NCI-H2227 (cell line): ENCODE data around the gene PRR14.
"Not testable (repeated sequence)": the region's sequence is repeated elsewhere in the genome, so short reads cannot be mapped to it uniquely, and the experiment has no call there.

ENCODE experiments used
- DNase-seq: peaks from one replicate; lab custom pipeline; 2025; ENCODE audit not compliant: unreplicated experiment; lab: John Stamatoyannopoulos, UW

The PRR14 gene

GRCh38 chr16:30688701-30689100 is 37.9 kb downstream of the PRR14 start:
- DNase-seq = no peak

- DNase-seq = no peak
Observed at GRCh38 chr16:30691907-30692306, 41.1 kb downstream of the PRR14 start.

GRCh38 chr16:30692396-30693064 is 41.8 kb downstream of the PRR14 start:
- no peak for DNase-seq

- DNase-seq = no peak
Observed at GRCh38 chr16:30694926-30695693, 44.4 kb downstream of the PRR14 start.

DNA sequence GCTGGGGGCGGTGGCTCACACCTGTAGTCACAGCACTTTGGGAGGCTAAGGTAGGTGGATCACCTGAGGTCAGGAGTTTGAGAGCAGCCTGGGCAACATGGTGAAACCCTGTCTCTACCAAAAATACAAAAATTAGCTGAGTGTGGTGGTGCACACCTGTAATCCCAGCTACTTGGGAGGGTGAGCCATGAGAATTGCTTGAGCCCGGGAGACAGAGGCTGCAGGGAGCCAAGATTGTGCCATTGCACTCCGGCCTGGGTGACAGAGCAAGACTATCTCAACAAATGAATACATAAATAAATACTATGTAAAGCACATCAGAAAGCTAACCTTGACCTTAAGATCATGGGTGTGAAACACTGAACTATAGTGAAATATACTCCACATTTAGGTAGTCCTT is 45.9 kb downstream of the PRR14 start:
- not testable (repeated sequence) for DNase-seq

- peak; percentile 36 for DNase-seq
Observed at GRCh38 chr16:30697264-30698138, 46.7 kb downstream of the PRR14 start.

- DNase-seq = peak; percentile 98
Observed at GRCh38 chr16:30698139-30698815, 47.5 kb downstream of the PRR14 start.

DNA sequence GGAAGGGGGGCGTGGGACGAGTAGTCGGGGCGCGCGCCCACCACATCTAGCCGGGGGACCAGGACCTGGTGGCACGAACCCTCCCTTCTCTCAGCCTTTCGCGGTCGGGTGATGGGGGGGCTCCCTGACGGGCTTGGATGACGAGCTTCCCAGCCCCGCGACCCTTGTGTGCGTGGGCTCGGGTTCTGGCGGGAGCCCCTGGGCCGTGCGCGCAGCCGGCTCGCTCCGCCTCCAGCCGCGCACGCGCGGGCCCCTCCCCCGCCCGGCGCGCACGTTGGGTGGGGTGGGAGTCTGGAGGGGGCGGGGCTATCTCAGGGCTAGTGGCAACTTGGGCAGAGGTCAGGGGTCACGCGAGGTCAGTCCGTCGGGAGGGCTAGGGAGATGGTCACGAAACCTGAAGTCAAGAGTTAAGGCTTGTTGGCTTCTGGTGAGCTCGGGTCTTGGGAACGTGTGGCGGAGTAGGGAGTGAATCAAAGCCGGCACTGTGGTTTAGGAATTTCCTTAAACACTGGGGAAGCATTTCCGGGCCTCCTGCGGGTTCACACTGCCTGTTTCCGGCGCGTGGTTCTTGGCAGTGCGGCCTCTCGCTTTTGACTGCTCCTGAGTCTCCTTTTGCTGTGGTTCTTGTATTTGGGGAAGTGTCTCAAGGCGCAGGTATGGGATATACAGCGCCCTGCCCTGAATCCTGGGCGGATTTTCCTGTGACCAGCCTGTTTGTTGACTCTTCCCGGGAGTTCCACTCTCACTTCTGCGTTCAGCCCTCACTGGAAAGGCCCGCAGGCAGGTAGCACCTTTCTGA is 48.3 kb downstream of the PRR14 start, which contains the start of gene SRCAP:
SRCAP (plus strand) TSS at position 356 of the 799 bp plus-strand sequence. CDS start 1,654 bp downstream, outside the sequence.
- DNase-seq = peak; percentile 93

GRCh38 chr16:30699615-30700099 is 48.9 kb downstream of the PRR14 start:
- no peak for DNase-seq

DNA sequence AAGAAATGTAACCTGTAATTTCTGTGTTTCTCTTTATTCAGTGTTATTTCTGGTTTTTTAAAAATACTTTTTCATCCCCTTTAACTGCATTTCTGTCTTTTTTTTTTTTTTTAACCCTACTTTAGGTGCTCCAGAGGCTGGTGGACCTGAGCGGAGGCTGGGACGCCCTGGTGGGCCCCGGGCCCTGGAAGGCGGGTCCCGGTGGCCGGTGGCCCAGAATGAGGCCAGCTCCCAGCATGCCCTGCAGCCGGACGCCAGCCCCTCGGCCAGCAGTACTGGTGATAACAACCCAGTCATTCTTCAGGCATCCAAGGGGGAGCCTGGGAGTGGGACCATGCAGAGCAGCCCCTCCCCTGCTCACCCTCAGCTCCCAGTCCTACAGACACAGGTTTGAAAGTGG is 49.7 kb downstream of the PRR14 start:
- no peak for DNase-seq

DNA sequence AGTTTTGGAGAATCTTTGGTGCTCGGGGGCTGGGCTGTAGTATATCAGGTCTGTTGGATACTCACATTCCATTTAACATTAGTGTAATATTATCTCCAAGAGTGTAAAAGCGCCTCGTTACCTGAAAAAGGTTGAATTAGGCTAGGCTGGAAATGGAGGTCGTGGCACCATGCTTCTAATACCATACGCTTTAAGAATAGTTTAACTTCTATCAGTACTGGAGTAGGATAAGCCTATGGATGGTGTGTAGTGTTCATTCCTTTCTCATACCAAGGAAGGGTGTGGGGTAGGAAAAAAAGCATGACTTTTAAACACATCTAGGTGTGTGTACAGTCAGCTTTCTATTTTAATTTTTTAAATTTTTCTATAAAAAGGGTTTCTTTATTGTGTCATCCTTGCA is 50.2 kb downstream of the PRR14 start:
- no peak for DNase-seq

GRCh38 chr16:30703071-30703470 is 52.3 kb downstream of the PRR14 start:
- DNase-seq = not testable (repeated sequence)

GRCh38 chr16:30703971-30704370 is 53.2 kb downstream of the PRR14 start:
- no peak for DNase-seq
